Mesothelial cell of epicardium (in vitro differentiated cells): ENCODE measurements around the gene TAPBPL. TPM values are rescaled to one million over a fixed set of nuclear protein-coding genes. Genes with fewer than 3 reads are reported as not detected.

Source experiments
- total RNA-seq: library from RNA; stranded (reverse); gene quantifications from 3 replicates; pipeline ENCODE4 v1.2.1, GENCODE V29; 2021

TAPBPL gene
- total RNA-seq, 1 donor from 2014 or later, result 2.6 TPM

Other genes with a start within 250 kb of the TAPBPL start
- 16.1 to 18.3 TPM (median 16.4 TPM) in 3 replicates for gene PLEKHG6, start 141.4 kb upstream of the TAPBPL start, total RNA-seq
- gene TNFRSF1A, start 110.0 kb upstream of the TAPBPL start, total RNA-seq, result 65.4 to 70.4 TPM (median 68.9 TPM) in 3 replicates
- gene SCNN1A, start 76.5 kb upstream of the TAPBPL start, total RNA-seq, result 20.1 to 21.5 TPM (median 20.3 TPM) in 3 replicates
- gene LTBR, start 67.9 kb upstream of the TAPBPL start, total RNA-seq, result 61.7 to 68.1 TPM (median 66.8 TPM) in 3 replicates
- not detected in 3 replicates for gene CD27, start 7.1 kb upstream of the TAPBPL start, total RNA-seq
- 5.2 to 6.9 TPM (median 6.4 TPM) in 3 replicates for gene VAMP1, start 18.6 kb downstream of the TAPBPL start, total RNA-seq
- gene MRPL51, start 41.2 kb downstream of the TAPBPL start, total RNA-seq, result 137 to 148 TPM (median 145 TPM) in 3 replicates
- 56.3 to 62.6 TPM (median 57.1 TPM) in 3 replicates for gene NCAPD2, start 42.1 kb downstream of the TAPBPL start, total RNA-seq
- gene GAPDH, start 82.5 kb downstream of the TAPBPL start, total RNA-seq, result 2,078 to 2,104 TPM (median 2,089 TPM) in 3 replicates
- 14.8 to 16.1 TPM (median 14.8 TPM) in 3 replicates for gene IFFO1, start 104.0 kb downstream of the TAPBPL start, total RNA-seq
- gene NOP2, start 116.2 kb downstream of the TAPBPL start, total RNA-seq, result 51.8 to 58.6 TPM (median 56.6 TPM) in 3 replicates
- 332 to 358 TPM (median 332 TPM) in 3 replicates for gene CHD4, start 155.3 kb downstream of the TAPBPL start, total RNA-seq
- 1.3 to 1.7 TPM (median 1.3 TPM) in 3 replicates for gene LPAR5, start 183.9 kb downstream of the TAPBPL start, total RNA-seq
- gene ACRBP, start 195.4 kb downstream of the TAPBPL start, total RNA-seq, result 2.7 to 3.7 TPM (median 3.5 TPM) in 3 replicates
- gene ING4, start 211.1 kb downstream of the TAPBPL start, total RNA-seq, result 63.5 to 69.0 TPM (median 64.2 TPM) in 3 replicates
- gene ZNF384, start 237.3 kb downstream of the TAPBPL start, total RNA-seq, result 94.9 to 101 TPM (median 96.3 TPM) in 3 replicates
- gene PIANP, start 248.8 kb downstream of the TAPBPL start, total RNA-seq, result 3.7 to 6.0 TPM (median 3.9 TPM) in 3 replicates